ENCODE measurements around the gene LEKR1. TPM values are rescaled to one million over a fixed set of nuclear protein-coding genes. Genes with fewer than 3 reads are reported as not detected.

LEKR1 gene
- total RNA-seq, 1 donor: 0.36 TPM

DNA sequence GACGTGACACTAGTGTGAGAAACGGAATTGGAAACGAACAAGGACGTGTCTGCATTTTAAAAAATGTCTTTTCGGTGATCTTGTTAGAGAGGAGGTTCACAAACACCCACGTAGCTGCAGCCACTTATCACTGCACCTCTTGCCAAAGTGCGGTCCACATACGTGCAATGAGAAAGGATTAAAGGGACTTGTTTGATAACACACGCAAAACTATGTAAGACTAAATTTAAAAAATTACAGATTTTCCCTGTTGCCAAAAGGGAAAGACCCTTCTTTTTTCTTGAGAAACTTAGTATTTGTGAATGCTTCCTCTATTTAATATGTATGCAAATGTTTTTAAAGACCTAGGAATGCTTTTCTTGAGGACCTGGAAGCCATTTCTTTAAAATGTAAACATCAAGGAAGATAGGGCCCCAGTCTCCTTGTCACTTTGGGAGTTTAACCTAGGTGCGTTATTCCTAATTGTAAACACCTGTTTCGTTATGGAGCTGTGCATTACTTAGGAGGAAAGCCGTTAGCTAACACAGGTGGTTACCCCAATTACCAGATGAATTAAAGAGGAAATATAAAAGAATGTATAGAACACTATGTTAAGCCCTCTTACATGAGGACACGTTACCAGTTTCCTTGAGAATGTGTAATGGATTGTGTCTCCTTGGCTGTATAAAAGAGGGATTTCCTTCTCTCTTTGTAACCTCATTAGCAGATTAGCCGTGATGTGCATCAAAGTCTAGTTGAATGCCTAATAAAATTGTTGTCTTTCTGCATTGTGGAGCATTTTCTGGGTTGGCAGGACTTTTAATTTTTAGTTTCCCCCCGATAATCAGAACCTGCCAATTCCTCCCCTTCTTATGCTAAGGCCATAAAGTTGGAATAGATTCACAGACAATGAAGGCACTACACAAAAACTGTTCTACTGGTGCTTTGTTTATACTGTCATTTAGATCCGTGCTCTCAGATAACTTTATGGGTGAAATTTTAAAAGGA is 1.0 kb downstream of the LEKR1 start:
- no peaks in the 10 kb centered on the region for H3K9me3 ChIP-seq (ENCODE audit: low read depth, low read length)
- H3K27ac ChIP-seq (ENCODE audit: low read depth, low read length): peak overlapping the region; percentile 100
- no peaks in the 10 kb centered on the region for H3K36me3 ChIP-seq (ENCODE audit: insufficient read depth, low read length)
- TF ChIP-seq, protein P1, sequence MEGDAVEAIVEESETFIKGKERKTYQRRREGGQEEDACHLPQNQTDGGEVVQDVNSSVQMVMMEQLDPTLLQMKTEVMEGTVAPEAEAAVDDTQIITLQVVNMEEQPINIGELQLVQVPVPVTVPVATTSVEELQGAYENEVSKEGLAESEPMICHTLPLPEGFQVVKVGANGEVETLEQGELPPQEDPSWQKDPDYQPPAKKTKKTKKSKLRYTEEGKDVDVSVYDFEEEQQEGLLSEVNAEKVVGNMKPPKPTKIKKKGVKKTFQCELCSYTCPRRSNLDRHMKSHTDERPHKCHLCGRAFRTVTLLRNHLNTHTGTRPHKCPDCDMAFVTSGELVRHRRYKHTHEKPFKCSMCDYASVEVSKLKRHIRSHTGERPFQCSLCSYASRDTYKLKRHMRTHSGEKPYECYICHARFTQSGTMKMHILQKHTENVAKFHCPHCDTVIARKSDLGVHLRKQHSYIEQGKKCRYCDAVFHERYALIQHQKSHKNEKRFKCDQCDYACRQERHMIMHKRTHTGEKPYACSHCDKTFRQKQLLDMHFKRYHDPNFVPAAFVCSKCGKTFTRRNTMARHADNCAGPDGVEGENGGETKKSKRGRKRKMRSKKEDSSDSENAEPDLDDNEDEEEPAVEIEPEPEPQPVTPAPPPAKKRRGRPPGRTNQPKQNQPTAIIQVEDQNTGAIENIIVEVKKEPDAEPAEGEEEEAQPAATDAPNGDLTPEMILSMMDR (IDR thresholded peaks at IDR 0.05; ENCODE audit: extremely low read depth, low read depth, low read length): no peak
- no peaks in the 10 kb centered on the region for H3K27me3 ChIP-seq (ENCODE audit: insufficient read depth, low read length)
- peak; percentile 82 for DNase-seq (ENCODE audit: insufficient read length, low spot score, missing footprints)
- H3K4me2 ChIP-seq (ENCODE audit: insufficient read depth, low read length): peak overlapping the region; percentile 99
- H3K4me1 ChIP-seq (ENCODE audit: insufficient read depth, low read length): peaks cover 14% of the 10 kb centered on the region
- no peaks in the 10 kb centered on the region for H4K20me1 ChIP-seq (ENCODE audit: insufficient read depth, low read length)
- peak overlapping the region; percentile 79 for H3K4me3 ChIP-seq (ENCODE audit: insufficient read depth, low read length)
- H2AFZ ChIP-seq (ENCODE audit: low read length): peak overlapping the region; percentile 61
- H3K79me2 ChIP-seq (ENCODE audit: insufficient read depth, low read length): no peaks in the 10 kb centered on the region

DNA sequence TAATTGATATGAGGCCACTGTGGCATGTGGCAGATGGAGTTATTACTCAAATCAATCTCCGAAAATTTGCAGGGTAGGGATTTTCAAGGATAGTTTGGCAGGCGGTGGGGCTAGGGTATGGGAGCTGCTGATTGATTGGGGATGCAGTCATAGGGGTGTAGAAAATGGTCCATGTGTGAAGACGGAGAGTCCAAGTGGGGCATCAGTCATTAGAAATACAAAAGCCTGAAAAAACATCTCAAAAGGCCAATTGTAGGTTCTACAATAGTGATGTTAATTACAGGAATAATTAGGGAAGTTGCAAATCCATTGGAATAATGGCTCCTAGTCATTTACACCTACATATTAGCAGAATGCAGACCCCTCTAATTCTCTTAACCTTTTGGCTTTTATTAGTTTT is 4.9 kb downstream of the LEKR1 start:
- Histone ChIP-seq H3K36me3 (ENCODE audit: insufficient read depth, low read length) (no peaks in the 10 kb centered on the region), H3K27me3 (ENCODE audit: insufficient read depth, low read length) (no peaks in the 10 kb centered on the region), H3K79me2 (ENCODE audit: insufficient read depth, low read length) (no peaks in the 10 kb centered on the region), H2AFZ (ENCODE audit: low read length) (no peak overlapping the region), H3K4me3 (ENCODE audit: insufficient read depth, low read length) (no peak overlapping the region), H4K20me1 (ENCODE audit: insufficient read depth, low read length) (no peaks in the 10 kb centered on the region), H3K27ac (ENCODE audit: low read depth, low read length) (no peak overlapping the region), H3K4me1 (ENCODE audit: insufficient read depth, low read length) (peaks cover 6% of the 10 kb centered on the region), H3K4me2 (ENCODE audit: insufficient read depth, low read length) (no peak overlapping the region), H3K9me3 (ENCODE audit: low read depth, low read length) (no peaks in the 10 kb centered on the region)
- TF ChIP-seq, protein P1 (IDR thresholded peaks at IDR 0.05; ENCODE audit: extremely low read depth, low read depth, low read length): no peak
- no peak for DNase-seq (ENCODE audit: insufficient read length, low spot score, missing footprints)

DNA sequence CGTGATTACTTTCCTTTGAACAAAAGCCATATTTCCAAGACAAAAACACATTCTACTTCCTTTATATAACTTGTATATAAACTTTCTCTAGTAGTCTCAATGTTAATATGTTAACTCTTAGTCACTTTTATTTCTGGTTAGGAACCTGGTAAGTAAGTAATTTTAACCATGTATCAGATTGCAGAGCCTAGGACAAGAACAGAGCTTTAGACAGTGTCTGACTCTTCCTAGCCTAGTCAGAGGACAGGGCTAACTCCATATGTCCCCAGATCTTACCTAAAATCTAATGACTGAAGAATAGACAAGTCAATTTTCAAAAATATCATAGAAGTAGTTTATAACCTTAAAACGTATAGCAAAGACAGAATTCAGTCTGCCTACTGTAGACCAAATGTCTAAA is 8.3 kb downstream of the LEKR1 start:
- H3K27me3 ChIP-seq (ENCODE audit: insufficient read depth, low read length): no peaks in the 10 kb centered on the region

More for the DNA sequence above, 8.3 kb downstream of the LEKR1 start:
- no peak overlapping the region for H3K4me2 ChIP-seq (ENCODE audit: insufficient read depth, low read length)
- H4K20me1 ChIP-seq (ENCODE audit: insufficient read depth, low read length): no peaks in the 10 kb centered on the region
- no peaks in the 10 kb centered on the region for H3K9me3 ChIP-seq (ENCODE audit: low read depth, low read length)
- H3K36me3 ChIP-seq (ENCODE audit: insufficient read depth, low read length): no peaks in the 10 kb centered on the region
- no peak overlapping the region for H2AFZ ChIP-seq (ENCODE audit: low read length)
- no peak overlapping the region for H3K4me3 ChIP-seq (ENCODE audit: insufficient read depth, low read length)
- H3K27ac ChIP-seq (ENCODE audit: low read depth, low read length): no peak overlapping the region
- TF ChIP-seq, protein P1 (IDR thresholded peaks at IDR 0.05; ENCODE audit: extremely low read depth, low read depth, low read length): no peak
- H3K79me2 ChIP-seq (ENCODE audit: insufficient read depth, low read length): no peaks in the 10 kb centered on the region
- H3K4me1 ChIP-seq (ENCODE audit: insufficient read depth, low read length): no peaks in the 10 kb centered on the region
- no peak for DNase-seq (ENCODE audit: insufficient read length, low spot score, missing footprints)
